Stimulated activated naive CD4-positive, alpha-beta T cell (primary cell): ENCODE data around the gene ZNF485.
"Not testable (repeated sequence)": the region's sequence is repeated elsewhere in the genome, so short reads cannot be mapped to it uniquely, and the experiment has no call there.

Experiments used
- DNase-seq, 6 experiments: peaks; one replicate each; lab custom pipeline; 2025; lab: John Stamatoyannopoulos, UW

ZNF485 gene

GRCh38 chr10:43605850-43606322, 352 bp upstream of the ZNF485 start:
- peak in 1 of 6 experiments; percentile 41 for DNase-seq

GRCh38 chr10:43607199-43607573, 948 bp downstream of the ZNF485 start:
- no peak for DNase-seq

- no peak for DNase-seq
Observed at GRCh38 chr10:43610636-43611035, 4.4 kb downstream of the ZNF485 start.

GRCh38 chr10:43616697-43617370, 10.6 kb downstream of the ZNF485 start:
- DNase-seq, result no peak

- no peak for DNase-seq
Observed at GRCh38 chr10:43619368-43619767, 13.1 kb downstream of the ZNF485 start.

- no peak for DNase-seq
Observed at GRCh38 chr10:43622038-43622437, 15.8 kb downstream of the ZNF485 start.

GRCh38 chr10:43623351-43623750, 17.1 kb downstream of the ZNF485 start:
- peak in 3 of 6 experiments; percentile 8 to 42 (median 37) for DNase-seq

- DNase-seq, result no peak
Observed at GRCh38 chr10:43627942-43628341, 21.7 kb downstream of the ZNF485 start.

- no peak for DNase-seq
Observed at GRCh38 chr10:43628956-43629355, 22.7 kb downstream of the ZNF485 start.

GRCh38 chr10:43635816-43636215, 29.6 kb downstream of the ZNF485 start:
- not testable (repeated sequence) for DNase-seq

- DNase-seq, result no peak
Observed at GRCh38 chr10:43640603-43641002, 34.4 kb downstream of the ZNF485 start.

- DNase-seq, result no peak
Observed at GRCh38 chr10:43644252-43644651, 38.0 kb downstream of the ZNF485 start.

- DNase-seq, result no peak
Observed at GRCh38 chr10:43645866-43646265, 39.6 kb downstream of the ZNF485 start.

- no peak for DNase-seq
Observed at GRCh38 chr10:43647576-43647975, 41.3 kb downstream of the ZNF485 start.

GRCh38 chr10:43648095-43648397, 41.8 kb downstream of the ZNF485 start:
- no peak for DNase-seq

- peak; percentile 69 to 85 (median 74) for DNase-seq
Observed at GRCh38 chr10:43648398-43649184, 42.4 kb downstream of the ZNF485 start, which contains the start of gene ZNF32. TSS of gene ZNF32 (minus strand) at chr10:43648881. CDS start at chr10:43646133, 2,748 bp downstream.

GRCh38 chr10:43649185-43649523, 42.9 kb downstream of the ZNF485 start:
- no peak for DNase-seq

- DNase-seq, result no peak
Observed at GRCh38 chr10:43653746-43654145, 47.5 kb downstream of the ZNF485 start.

GRCh38 chr10:43655311-43655710, 49.1 kb downstream of the ZNF485 start:
- DNase-seq, result no peak

- DNase-seq, result no peak
Observed at GRCh38 chr10:43658227-43658626, 52.0 kb downstream of the ZNF485 start.

- DNase-seq, result no peak
Observed at GRCh38 chr10:43665054-43665453, 58.8 kb downstream of the ZNF485 start.

- DNase-seq, result no peak
Observed at GRCh38 chr10:43666552-43666951, 60.3 kb downstream of the ZNF485 start.

GRCh38 chr10:43667317-43667731, 61.1 kb downstream of the ZNF485 start:
- no peak for DNase-seq
